ENCODE results near the gene EFHC1. TPM values are rescaled to one million over a fixed set of nuclear protein-coding genes. Genes with fewer than 3 reads are reported as not detected.

EFHC1 gene
- total RNA-seq, 2 experiments from 2014 or later: 3.4 to 4.8 TPM

DNA sequence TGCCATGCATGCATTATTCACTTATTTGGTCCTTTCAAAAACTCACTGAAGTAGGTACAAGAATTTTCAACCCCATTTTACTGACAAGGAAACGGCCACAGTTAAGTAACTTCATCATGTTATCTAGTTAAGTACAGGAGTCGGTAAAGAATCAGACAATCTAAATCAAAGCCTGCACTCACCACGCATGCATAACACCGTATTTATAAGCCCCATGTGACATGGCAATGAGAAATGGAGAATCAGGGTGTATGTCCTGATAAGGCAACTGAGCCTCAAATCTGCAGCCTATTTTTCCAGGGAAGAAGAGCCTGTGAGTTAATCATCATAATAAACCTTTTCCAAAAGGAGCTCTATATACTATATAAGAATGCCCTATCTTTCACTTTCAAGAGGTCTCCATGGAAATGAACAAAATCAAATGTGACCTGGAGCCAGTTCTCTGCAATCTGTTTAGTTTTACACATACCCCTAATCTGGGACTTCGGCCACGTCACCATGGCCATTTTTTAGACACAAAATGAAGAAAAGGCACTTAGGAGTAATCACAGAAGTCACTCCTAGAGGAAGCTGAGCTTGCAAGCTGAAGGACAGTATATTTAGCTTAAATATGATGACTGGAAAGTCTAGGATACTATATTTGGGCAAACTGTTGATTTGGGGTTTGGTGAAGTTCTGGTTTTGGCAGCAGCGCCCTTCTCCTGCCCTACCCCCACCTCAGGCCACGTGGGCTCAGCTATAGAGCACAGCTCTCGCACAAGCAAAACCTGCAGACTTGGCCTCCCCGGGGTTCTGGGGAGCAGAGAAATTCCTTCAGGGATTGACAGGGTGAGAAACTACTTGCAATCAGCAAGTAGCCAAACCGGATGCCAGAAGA lies 137.5 kb downstream of the EFHC1 start:
- intact Hi-C loops (cut with DNase I, micrococcal nuclease): no loop called here
- CTCF ChIA-PET: no interaction called here

DNA sequence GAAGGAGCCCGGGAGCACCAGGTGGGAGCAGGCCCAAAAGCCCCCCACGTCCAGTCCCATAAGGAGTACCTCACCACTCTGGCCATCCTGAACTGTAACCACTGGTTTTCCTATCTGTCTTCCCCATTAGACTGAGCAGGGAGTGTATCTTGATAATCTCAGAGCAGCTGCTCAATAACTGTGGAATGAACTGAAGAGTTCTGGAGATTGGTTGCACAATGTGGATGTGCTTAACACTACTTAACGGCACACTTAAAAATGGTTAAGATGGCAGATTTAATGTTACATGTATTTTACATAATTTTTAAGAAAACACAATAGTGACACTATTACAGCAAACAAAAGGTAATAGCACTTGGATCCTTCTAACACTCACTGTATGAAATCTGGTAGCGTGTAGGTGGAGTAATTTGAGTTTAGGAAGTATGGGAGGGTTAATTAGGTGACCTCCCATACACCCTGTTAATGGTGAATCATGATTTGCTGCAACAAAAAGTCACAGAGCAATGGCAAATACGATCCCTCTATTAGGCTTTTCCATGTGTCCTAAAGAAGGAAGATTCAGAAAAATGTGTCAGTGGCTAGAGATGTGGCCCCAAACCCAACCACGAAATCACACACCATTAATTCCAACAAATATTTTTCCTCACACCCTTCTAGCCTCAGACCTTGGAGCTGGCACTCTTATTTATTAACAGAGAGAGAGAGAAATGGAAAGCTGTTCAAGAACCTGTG lies 138.3 kb downstream of the EFHC1 start:
- no peak overlapping the region for H3K27ac ChIP-seq (ENCODE audit: low read depth in 1 of 2, low read length in 2 of 2)
- TF ChIP-seq, protein P1, sequence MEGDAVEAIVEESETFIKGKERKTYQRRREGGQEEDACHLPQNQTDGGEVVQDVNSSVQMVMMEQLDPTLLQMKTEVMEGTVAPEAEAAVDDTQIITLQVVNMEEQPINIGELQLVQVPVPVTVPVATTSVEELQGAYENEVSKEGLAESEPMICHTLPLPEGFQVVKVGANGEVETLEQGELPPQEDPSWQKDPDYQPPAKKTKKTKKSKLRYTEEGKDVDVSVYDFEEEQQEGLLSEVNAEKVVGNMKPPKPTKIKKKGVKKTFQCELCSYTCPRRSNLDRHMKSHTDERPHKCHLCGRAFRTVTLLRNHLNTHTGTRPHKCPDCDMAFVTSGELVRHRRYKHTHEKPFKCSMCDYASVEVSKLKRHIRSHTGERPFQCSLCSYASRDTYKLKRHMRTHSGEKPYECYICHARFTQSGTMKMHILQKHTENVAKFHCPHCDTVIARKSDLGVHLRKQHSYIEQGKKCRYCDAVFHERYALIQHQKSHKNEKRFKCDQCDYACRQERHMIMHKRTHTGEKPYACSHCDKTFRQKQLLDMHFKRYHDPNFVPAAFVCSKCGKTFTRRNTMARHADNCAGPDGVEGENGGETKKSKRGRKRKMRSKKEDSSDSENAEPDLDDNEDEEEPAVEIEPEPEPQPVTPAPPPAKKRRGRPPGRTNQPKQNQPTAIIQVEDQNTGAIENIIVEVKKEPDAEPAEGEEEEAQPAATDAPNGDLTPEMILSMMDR (IDR thresholded peaks at IDR 0.05): no peak
- DNase-seq (no peak), ATAC-seq (ENCODE audit: poor library complexity) (no peak)
- intact Hi-C loops (cut with DNase I, micrococcal nuclease): no loop called here
- Mint-ChIP-seq H3K36me3 (ENCODE audit: low read depth) (peaks cover 3% of the 10 kb centered on the region), H3K27ac (no peak overlapping the region), H3K9me3 (no peaks in the 10 kb centered on the region), H3K4me1 (ENCODE audit: low read depth) (peaks cover 32% of the 10 kb centered on the region), H3K4me3 (no peak overlapping the region), H3K27me3 (no peaks in the 10 kb centered on the region)
- H3K27me3 ChIP-seq (ENCODE audit: control insufficient read depth in 1 of 2, insufficient read depth in 2 of 2, low read length in 2 of 2): no peaks in the 10 kb centered on the region
- ChIA-PET POLR2A (no interaction called here), CTCF (no interaction called here)
- H3K36me3 ChIP-seq (ENCODE audit: insufficient read depth, low read length): no peaks in the 10 kb centered on the region
- H3K4me1 ChIP-seq (ENCODE audit: insufficient read depth, low read length): no peaks in the 10 kb centered on the region
- no peak overlapping the region for H3K4me3 ChIP-seq (ENCODE audit: low read length)
- no peaks in the 10 kb centered on the region for H3K9me3 ChIP-seq (ENCODE audit: control insufficient read depth in 1 of 2, insufficient read depth in 1 of 2, low read length in 2 of 2)

More for the DNA sequence above, 137.5 kb downstream of the EFHC1 start:
- Histone ChIP-seq H3K4me3 (ENCODE audit: low read length) (no peak overlapping the region), H3K36me3 (ENCODE audit: insufficient read depth, low read length) (no peaks in the 10 kb centered on the region), H3K4me1 (ENCODE audit: insufficient read depth, low read length) (no peaks in the 10 kb centered on the region), H3K9me3 (ENCODE audit: control insufficient read depth in 1 of 2, insufficient read depth in 1 of 2, low read length in 2 of 2) (no peaks in the 10 kb centered on the region), H3K27me3 (ENCODE audit: control insufficient read depth in 1 of 2, insufficient read depth in 2 of 2, low read length in 2 of 2) (no peaks in the 10 kb centered on the region), H3K27ac (ENCODE audit: low read depth in 1 of 2, low read length in 2 of 2) (no peak overlapping the region)
- Mint-ChIP-seq H3K4me1 (ENCODE audit: low read depth) (peaks cover 33% of the 10 kb centered on the region), H3K27me3 (no peaks in the 10 kb centered on the region), H3K36me3 (ENCODE audit: low read depth) (peaks cover 3% of the 10 kb centered on the region), H3K27ac (no peak overlapping the region), H3K9me3 (no peaks in the 10 kb centered on the region), H3K4me3 (no peak overlapping the region)
- ATAC-seq (ENCODE audit: poor library complexity) (no peak), DNase-seq (no peak)
- POLR2A ChIA-PET: no interaction called here
- TF ChIP-seq, protein P1 (IDR thresholded peaks at IDR 0.05): no peak

DNA sequence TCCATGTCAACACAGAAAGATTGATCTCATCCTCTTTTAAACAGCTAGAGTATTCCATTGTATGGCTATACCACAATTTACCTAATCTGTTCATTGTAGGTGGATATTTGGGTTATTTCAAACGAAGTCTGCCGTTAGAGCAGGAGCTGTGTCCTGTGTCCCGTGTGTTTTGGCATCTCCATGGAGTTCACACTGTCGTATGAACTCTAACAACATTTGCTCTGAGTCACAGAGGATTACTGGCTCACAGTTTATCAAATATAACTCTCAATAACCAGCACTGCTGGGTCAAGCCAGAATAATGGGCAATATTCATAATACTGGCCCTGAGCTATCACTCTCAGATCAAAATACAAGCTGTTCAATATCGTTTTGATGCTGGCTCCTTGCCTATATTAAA lies 140.3 kb downstream of the EFHC1 start:
- CTCF ChIA-PET: no interaction called here

More for the DNA sequence above, 140.3 kb downstream of the EFHC1 start:
- peaks cover 12% of the 10 kb centered on the region for H3K36me3 Mint-ChIP-seq (ENCODE audit: low read depth)
- intact Hi-C loops (cut with DNase I, micrococcal nuclease): no loop called here
- no peak for DNase-seq
- H3K9me3 ChIP-seq (ENCODE audit: control insufficient read depth in 1 of 2, insufficient read depth in 1 of 2, low read length in 2 of 2): no peaks in the 10 kb centered on the region
- POLR2A ChIA-PET: no interaction called here
- H3K4me3 ChIP-seq (ENCODE audit: low read length): no peak overlapping the region
- no peaks in the 10 kb centered on the region for H3K9me3 Mint-ChIP-seq
- H3K27ac Mint-ChIP-seq: no peak overlapping the region
- no peaks in the 10 kb centered on the region for H3K36me3 ChIP-seq (ENCODE audit: insufficient read depth, low read length)
- no peak overlapping the region for H3K4me3 Mint-ChIP-seq
- ATAC-seq (ENCODE audit: poor library complexity): no peak
- no peak overlapping the region for H3K27ac ChIP-seq (ENCODE audit: low read depth in 1 of 2, low read length in 2 of 2)
- H3K4me1 Mint-ChIP-seq (ENCODE audit: low read depth): peaks cover 42% of the 10 kb centered on the region
- no peaks in the 10 kb centered on the region for H3K27me3 Mint-ChIP-seq
- no peaks in the 10 kb centered on the region for H3K27me3 ChIP-seq (ENCODE audit: control insufficient read depth in 1 of 2, insufficient read depth in 2 of 2, low read length in 2 of 2)
- no peaks in the 10 kb centered on the region for H3K4me1 ChIP-seq (ENCODE audit: insufficient read depth, low read length)
- TF ChIP-seq, protein P1 (IDR thresholded peaks at IDR 0.05): no peak
